SK-N-SH (cell line): ENCODE data around the gene RPL26. TPM values are rescaled to one million over a fixed set of nuclear protein-coding genes. Genes with fewer than 3 reads are reported as not detected.

Experiments
- CTCF ChIA-PET: fragments of 300-600, 350-600 bp; formaldehyde crosslinking; extraction: SDS; loops from one replicate; lab custom pipeline; 2021; lab: Yijun Ruan, JAX
- POLR2A ChIA-PET: fragments of 350-600 bp; sonication (Branson Sonifier 250); formaldehyde crosslinking; extraction: SDS; loops from one replicate; lab custom pipeline; 2020; ENCODE audit warnings: antibody characterized with exemption, inconsistent platforms; lab: Yijun Ruan, JAX
- DNase-seq: peaks from one replicate; pipeline ENCODE4 v3.0.0; 2012
- H2AFZ ChIP-seq: fragments of 200-600 bp; sonication (generic); 2 replicates; pipeline ENCODE4 v1.8.1; 2016; ENCODE audit warnings: antibody characterized with exemption, mild to moderate bottlenecking, low read depth
- H3F3A ChIP-seq: fragments of 200-600 bp; sonication (generic); replicated peaks from 2 replicates; pipeline ENCODE3; 2016; ENCODE audit warnings: antibody characterized with exemption, mild to moderate bottlenecking; ENCODE audit not compliant: insufficient read depth
- H3K27ac ChIP-seq, 2 experiments: fragments of 200-500 bp in 1 of 2; fragments of 200-600 bp in 1 of 2; sonication (Bioruptor generic) in 1 of 2; sonication (generic), shearing (Covaris generic) in 1 of 2; 2 replicates each; pipeline versions ENCODE4 v1.5.1 to v1.6.1; 2014 to 2016; ENCODE audit warnings: low read depth in 2 of 2, inconsistent platforms in 1 of 2, low read length in 1 of 2, mild to moderate bottlenecking in 1 of 2, mixed read lengths in 1 of 2
- H3K27me3 ChIP-seq: fragments of 200-600 bp; sonication (generic), shearing (Covaris generic); 2 replicates; pipeline ENCODE4 v1.6.1; 2016; ENCODE audit warnings: mixed run types; ENCODE audit not compliant: insufficient read depth
- H3K36me3 ChIP-seq, 2 experiments: fragments of 200-500 bp in 1 of 2; fragments of 200-600 bp in 1 of 2; sonication (Bioruptor generic) in 1 of 2; sonication (generic) in 1 of 2; replicated peaks in 1 of 2; 2 replicates each; pipeline versions ENCODE3 to v1.5.1; 2014 to 2016; ENCODE audit warnings: low read length in 1 of 2, mild to moderate bottlenecking in 1 of 2; ENCODE audit not compliant: insufficient read depth in 2 of 2, control insufficient read depth in 1 of 2
- H3K4me1 ChIP-seq, 2 experiments: fragments of 200-500 bp in 1 of 2; fragments of 200-600 bp in 1 of 2; sonication (Bioruptor generic) in 1 of 2; sonication (generic), shearing (Covaris generic) in 1 of 2; 2 replicates each; pipeline versions ENCODE4 v1.5.1 to v1.6.1; 2014 to 2016; ENCODE audit warnings: low read depth in 1 of 2, low read length in 1 of 2, mixed run types in 1 of 2; ENCODE audit not compliant: insufficient read depth in 2 of 2, control insufficient read depth in 1 of 2
- H3K4me2 ChIP-seq: fragments of 200-600 bp; sonication (generic), shearing (Covaris generic); 2 replicates; pipeline ENCODE4 v1.6.1; 2017; ENCODE audit warnings: mixed run types
- H3K4me3 ChIP-seq, 2 experiments: fragments of 200-500 bp in 1 of 2; fragments of 200-600 bp in 1 of 2; sonication (Bioruptor generic) in 1 of 2; sonication (generic), shearing (Covaris generic) in 1 of 2; 2 replicates each; pipeline versions ENCODE4 v1.5.1 to v1.8.1; 2014 to 2016; ENCODE audit warnings: low read depth in 2 of 2, inconsistent platforms in 1 of 2, low read length in 1 of 2, mild to moderate bottlenecking in 1 of 2, mixed read lengths in 1 of 2, moderate library complexity in 1 of 2
- H3K79me2 ChIP-seq: fragments of 200-600 bp; sonication (generic); 2 replicates; pipeline ENCODE4 v1.8.1; 2017; ENCODE audit warnings: mild to moderate bottlenecking; ENCODE audit not compliant: insufficient read depth
- H3K9ac ChIP-seq: fragments of 200-600 bp; sonication (generic); 2 replicates; pipeline ENCODE4 v1.6.1; 2017; ENCODE audit warnings: mixed run types
- H3K9me2 ChIP-seq: fragments of 200-600 bp; sonication (generic); 2 replicates; pipeline ENCODE4 v1.6.1; 2017; ENCODE audit warnings: mixed run types
- H3K9me3 ChIP-seq: fragments of 200-600 bp; sonication (generic); 2 replicates; pipeline ENCODE4 v1.6.1; 2017; ENCODE audit warnings: mixed run types, mild to moderate bottlenecking, moderate library complexity
- H4K20me1 ChIP-seq: fragments of 200-600 bp; sonication (generic); 2 replicates; pipeline ENCODE4 v1.6.1; 2017; ENCODE audit warnings: mild to moderate bottlenecking, mixed run types; ENCODE audit not compliant: insufficient read depth
- CHD2 ChIP-seq: fragments of 150-350 bp; IDR thresholded peaks from 2 replicates; pipeline ENCODE4 v1.6.1; 2018; ENCODE audit warnings: low read length; ENCODE audit not compliant: partially characterized antibody
- FOSL2 ChIP-seq: IDR thresholded peaks from 2 replicates; pipeline ENCODE4 v1.4.0; 2012; ENCODE audit warnings: low read depth, mild to moderate bottlenecking, moderate library complexity, borderline replicate concordance
- GABPA ChIP-seq: IDR thresholded peaks from 2 replicates; pipeline ENCODE4 v1.4.0; 2012; ENCODE audit warnings: low read depth, mild to moderate bottlenecking
- GATA2 ChIP-seq: sonication (generic); formaldehyde crosslinking; IDR thresholded peaks from 2 replicates; pipeline ENCODE4 v1.5.0; 2020; ENCODE audit warnings: mild to moderate bottlenecking, missing genetic modification reagents
- JUND ChIP-seq: IDR thresholded peaks from 2 replicates; pipeline ENCODE4 v1.4.0; 2012
- MXI1 ChIP-seq: IDR thresholded peaks from 2 replicates; pipeline ENCODE4 v1.6.1; 2012; ENCODE audit warnings: mild to moderate bottlenecking, low read depth, low read length, improper control_type of control experiment
- NRF1 ChIP-seq: IDR thresholded peaks from 2 replicates; pipeline ENCODE4 v1.6.1; 2012; ENCODE audit warnings: low read depth, mild to moderate bottlenecking, low read length
- PBX3 ChIP-seq: IDR thresholded peaks from 2 replicates; pipeline ENCODE4; 2012
- RCOR1 ChIP-seq: fragments of 150-350 bp; IDR thresholded peaks from 2 replicates; pipeline ENCODE4 v1.6.1; 2017; ENCODE audit warnings: antibody characterized with exemption, low read length
- RXRA ChIP-seq: IDR thresholded peaks from 2 replicates; pipeline ENCODE4 v1.4.0; 2012; ENCODE audit warnings: low read depth, mild to moderate bottlenecking, borderline replicate concordance
- SIN3A ChIP-seq: IDR thresholded peaks from 2 replicates; pipeline ENCODE4 v1.6.1; 2012; ENCODE audit warnings: low read depth, mild to moderate bottlenecking, low read length, moderate library complexity, borderline replicate concordance
- SMC3 ChIP-seq: IDR thresholded peaks from 2 replicates; pipeline ENCODE4 v1.6.1; 2012; ENCODE audit warnings: low read depth, low read length, improper control_type of control experiment
- TAF1 ChIP-seq: IDR thresholded peaks from 2 replicates; pipeline ENCODE4 v1.6.1; 2012; ENCODE audit warnings: low read depth, mild to moderate bottlenecking, low read length, moderate library complexity, borderline replicate concordance
- TCF12 ChIP-seq: IDR thresholded peaks from 2 replicates; pipeline ENCODE4 v1.4.0; 2012
- TEAD4 ChIP-seq: IDR thresholded peaks from 2 replicates; pipeline ENCODE4 v1.4.0; 2012; ENCODE audit warnings: mild to moderate bottlenecking, borderline replicate concordance; ENCODE audit not compliant: insufficient read depth
- USF1 ChIP-seq: IDR thresholded peaks from 2 replicates; pipeline ENCODE4 v1.4.0; 2012; ENCODE audit warnings: low read depth, borderline replicate concordance
- USF2 ChIP-seq: fragments of 150-350 bp; IDR thresholded peaks from 2 replicates; pipeline ENCODE4 v1.6.1; 2017; ENCODE audit warnings: antibody characterized with exemption, low read length, low read depth, borderline replicate concordance
- YY1 ChIP-seq: IDR thresholded peaks from 2 replicates; pipeline ENCODE4 v1.4.0; 2012; ENCODE audit warnings: low read depth, mild to moderate bottlenecking
- WGBS: methylation state at CpG from one replicate; pipeline ENCODE4 v1.1.6; 2017; ENCODE audit warnings: low lambda C conversion rate; 5-methylcytosine and 5-hydroxymethylcytosine counted together
- polyA plus RNA-seq, 3 experiments: library from polyadenylated mRNA; depleted of rRNA; stranded (reverse); fragments of >200 nt; gene quantifications; 2 replicates each; pipeline ENCODE4 v1.2.3, GENCODE V29; 2012

RPL26 gene
- polyA plus RNA-seq, 1 of the 3 experiments (the other 2 are of a cell fraction) = 4,770 TPM

- TF ChIP-seq JUND (no peak), GABPA (no peak), RCOR1 (no peak), TCF12 (no peak), CHD2 (no peak), MXI1 (no peak), FOSL2 (no peak), PBX3 (no peak), TEAD4 (no peak), TAF1 (no peak), NRF1 (no peak), SMC3 (no peak), GATA2 (CRISPR knock-in tag) (no peak), YY1 (no peak), SIN3A (no peak), RXRA (no peak), USF1 (no peak), USF2 (no peak)
- Histone ChIP-seq H4K20me1 (no peaks in the 10 kb centered on the region), H3K4me2 (no peak overlapping the region), H3F3A (peaks cover 14% of the 10 kb centered on the region), H3K79me2 (no peaks in the 10 kb centered on the region), H3K9me3 (no peaks in the 10 kb centered on the region), H3K27ac (no peak overlapping the region), H3K9me2 (no peaks in the 10 kb centered on the region), H3K36me3 (peaks cover 0 to 3% of the 10 kb centered on the region in 2 experiments), H3K9ac (no peak overlapping the region), H2AFZ (no peak overlapping the region), H3K4me1 (peaks cover 0 to 5% of the 10 kb centered on the region in 2 experiments; a peak in 2 of 4 replicates), H3K4me3 (no peak overlapping the region), H3K27me3 (no peaks in the 10 kb centered on the region)
- DNase-seq = no peak
- WGBS = 83% methylated on average over 4 of the region's 4 CpGs
- POLR2A ChIA-PET = no interaction called here
- CTCF ChIA-PET = no interaction called here
Observed at GRCh38 chr17:8362651-8363332, 20.2 kb downstream of the RPL26 start.
